Heart right ventricle (tissue), 16 donors: ENCODE data around the gene DRC1. TPM values are rescaled to one million over a fixed set of nuclear protein-coding genes. Genes with fewer than 3 reads are reported as not detected.

ENCODE experiments used
- ATAC-seq, 8 donors: fragments of 200-7000 bp; cut with Tn5 transposase; one replicate each; pipeline ENCODE4 v1.9.1; 2020; ENCODE audit warnings: mild to moderate bottlenecking in 8 of 8, moderate library complexity in 8 of 8, moderate number of reproducible peaks in 1 of 8
- DNase-seq, 2 donors: peaks; one replicate each; pipeline ENCODE4 v3.0.0-alpha.2; 2020
- H3K27ac ChIP-seq, 10 donors: fragments of 200-600 bp; sonication (generic) in 2 of 10; one replicate each; pipeline versions ENCODE4 v1.5.0 to v1.8.0; 2020 to 2022; ENCODE audit warnings: mild to moderate bottlenecking in 3 of 10
- H3K27me3 ChIP-seq, 7 donors: fragments of 200-600 bp; one replicate each; pipeline ENCODE4 v1.8.0; 2021 to 2022; ENCODE audit warnings: mild to moderate bottlenecking in 2 of 7
- H3K36me3 ChIP-seq, 9 donors: fragments of 200-600 bp; sonication (generic) in 1 of 9; one replicate each; pipeline versions ENCODE4 v1.5.0 to v1.8.0; 2020 to 2022; ENCODE audit warnings: mild to moderate bottlenecking in 2 of 9
- H3K4me1 ChIP-seq, 9 donors: fragments of 200-600 bp; sonication (generic) in 1 of 9; one replicate each; pipeline versions ENCODE4 v1.5.0 to v1.8.0; 2020 to 2022; ENCODE audit warnings: mild to moderate bottlenecking in 4 of 9
- H3K4me3 ChIP-seq, 10 donors: fragments of 200-600 bp; sonication (generic) in 2 of 10; one replicate each; pipeline versions ENCODE4 v1.5.0 to v1.8.0; 2020 to 2022; ENCODE audit warnings: mild to moderate bottlenecking in 7 of 10, moderate library complexity in 2 of 10
- H3K9me3 ChIP-seq, 11 donors: fragments of 200-600 bp in 10 of 11; sonication (generic) in 2 of 11; one replicate each; pipeline versions ENCODE4 v1.5.0 to v1.8.0; 2013 to 2022; ENCODE audit warnings: mild to moderate bottlenecking in 2 of 11, control low read depth in 1 of 11, moderate library complexity in 1 of 11
- CTCF ChIP-seq, 9 donors: fragments of 200-600 bp; sonication (generic) in 2 of 9; IDR thresholded peaks; one replicate each; pipeline versions ENCODE4 v1.5.0 to v1.8.0; 2021 to 2022; ENCODE audit warnings: antibody characterized with exemption in 9 of 9, mild to moderate bottlenecking in 5 of 9, moderate library complexity in 1 of 9
- WGBS, 2 donors: extraction: QIAGEN DNeasy Blood & Tissue Kit; methylation state at CpG; one replicate each; pipeline ENCODE4 v1.1.7; 2013; ENCODE audit warnings: inconsistent platforms in 1 of 2; 5-methylcytosine and 5-hydroxymethylcytosine counted together
- intact Hi-C, 10 donors: fragments of 100-400 bp; cut with DNase I; formaldehyde crosslinking; loops; one replicate each; pipeline versions ENCODE4 v1.11.1 to v1.14.2; 2022
- polyA plus RNA-seq, 2 donors: library from polyadenylated mRNA; stranded (reverse); fragments of 200-250 nt; gene quantifications; one replicate each; pipeline ENCODE4 v1.2.3, GENCODE V29; 2013
- total RNA-seq, 10 donors: library from RNA; stranded (reverse); fragmentation: NEBNext Ultra II Directional in 3 of 10; extraction: Animal tissue kit (Norgen Biotek cat#: 25700) in 3 of 10; gene quantifications; one replicate each; pipeline versions ENCODE4 v1.2.1 to v1.2.4, GENCODE V29; 2021 to 2023
- donor health status: Arrhythmogenic right ventricular cardiomyopathy.
- donor health status: ischemic (EF 13 %, LVEDD 7.1; RV severe dilation, severe dysfunction).
- donor health status: healthy with polysubstance abuse.
- donor health status: DM: no; HTN: yes; CAD: no.
- donor health status: DM: no; HTN: no; CAD: no.
- donor health status: ischemic (EF 25% LVEDD 6.9; RV normal size, moderate dysfunction).
- donor health status: ischemic (EF 25% LVEDD 5.7; RV mildly dilated, moderate dysfunction).
- donor health status: healthy.
- donor health status: DM: yes; HTN: yes; CAD: no.
- donor health status: Ischemic cardiomyopathy.
- donor health status: ischemic (EF 35%, LVEDD 5.7; RV mildly dilated, moderate dysfunction).
- donor health status: nonischemic (EF 11% LVEDD 7.7; RV severe dilation, severe dysfunction).
- donor health status: DM: yes; HTN: yes; CAD: no.
- donor health status: PGD.
- donor health status: ischemic (EF 29% LVEDD 5.4; RV normal size, mild dysfunction).
- donor health status: nonischemic (EF 23%, LVEDD 6.1; RV moderate dilation, normal function).

Gene DRC1
- total and polyA plus RNA-seq, 12 donors: 0.06 to 0.37 (median 0.20) TPM; not detected in 8

- Histone ChIP-seq H3K27me3 (no peaks in the 10 kb centered on the region), H3K36me3 (no peaks in the 10 kb centered on the region), H3K9me3 (no peaks in the 10 kb centered on the region), H3K27ac (no peak overlapping the region), H3K4me1 (no peaks in the 10 kb centered on the region), H3K4me3 (no peak overlapping the region)
- intact Hi-C loops: no loop called here
- no peak for TF ChIP-seq CTCF (IDR thresholded peaks at IDR 0.05)
- DNase-seq (no peak), ATAC-seq (no peak)
- 53 to 57% methylated on average over 3 of the region's 3 CpGs for WGBS, 2 donors
Measured at GRCh38 chr2:26424221-26424620, 22.5 kb downstream of the DRC1 start.

GRCh38 chr2:26428846-26429245, 27.1 kb downstream of the DRC1 start:
- TF ChIP-seq CTCF (IDR thresholded peaks at IDR 0.05): no peak
- ATAC-seq (no peak), DNase-seq (no peak)
- H3K36me3 ChIP-seq: no peaks in the 10 kb centered on the region
- intact Hi-C loops: no loop called here
- H3K27ac ChIP-seq: no peak overlapping the region
- 93 to 94% methylated on average over 2 of the region's 2 CpGs for WGBS, 2 donors
- H3K4me1 ChIP-seq: peaks cover 0 to 7% (median 0%) of the 10 kb centered on the region in 9 donors
- no peaks in the 10 kb centered on the region for H3K27me3 ChIP-seq
- H3K9me3 ChIP-seq: no peaks in the 10 kb centered on the region
- H3K4me3 ChIP-seq: no peak overlapping the region

- TF ChIP-seq CTCF (IDR thresholded peaks at IDR 0.05): no peak
- intact Hi-C loops: no loop called here
- Histone ChIP-seq H3K4me1 (peaks cover 0 to 7% (median 0%) of the 10 kb centered on the region in 9 donors), H3K36me3 (no peaks in the 10 kb centered on the region), H3K27ac (no peak overlapping the region), H3K4me3 (no peak overlapping the region), H3K27me3 (no peaks in the 10 kb centered on the region), H3K9me3 (no peaks in the 10 kb centered on the region)
- peak in 7 of 8 donors; percentile 67 to 97 (median 79) for ATAC-seq
- 49 to 63% methylated on average over 8 of the region's 8 CpGs for WGBS, 2 donors
- DNase-seq: peak; percentile 21 to 64
Measured at GRCh38 chr2:26429779-26430578, 28.3 kb downstream of the DRC1 start.

- Histone ChIP-seq H3K27me3 (no peaks in the 10 kb centered on the region), H3K36me3 (no peaks in the 10 kb centered on the region), H3K27ac (no peak overlapping the region), H3K4me1 (peaks cover 0 to 7% (median 0%) of the 10 kb centered on the region in 9 donors), H3K9me3 (no peaks in the 10 kb centered on the region), H3K4me3 (no peak overlapping the region)
- no peak for TF ChIP-seq CTCF (IDR thresholded peaks at IDR 0.05)
- no peak for ATAC-seq
- no peak for DNase-seq
- WGBS, 2 donors: 90 to 93% methylated on average over 7 of the region's 7 CpGs
- intact Hi-C loops: no loop called here
Measured at GRCh38 chr2:26430826-26431225, 29.1 kb downstream of the DRC1 start.
